Glutamatergic neuron (in vitro differentiated cells): ENCODE results near the gene IKZF2. TPM values are rescaled to one million over a fixed set of nuclear protein-coding genes. Genes with fewer than 3 reads are reported as not detected.

Experiments used
- DNase-seq: peaks from one replicate; pipeline ENCODE4 v3.0.0; 2022
- H3K27ac Mint-ChIP-seq: one replicate; pipeline ENCODE4 v1.8.0; 2020; ENCODE audit warnings: mild to moderate bottlenecking, mixed read lengths, inconsistent platforms; ENCODE audit not compliant: unreplicated experiment
- H3K27me3 Mint-ChIP-seq: one replicate; pipeline ENCODE4 v1.8.0; 2020; ENCODE audit warnings: mild to moderate bottlenecking, moderate library complexity, mixed read lengths, inconsistent platforms; ENCODE audit not compliant: unreplicated experiment
- H3K36me3 Mint-ChIP-seq: one replicate; pipeline ENCODE4 v1.8.0; 2020; ENCODE audit warnings: mild to moderate bottlenecking, mixed read lengths, inconsistent platforms; ENCODE audit not compliant: unreplicated experiment
- H3K4me1 Mint-ChIP-seq: one replicate; pipeline ENCODE4 v1.8.0; 2020; ENCODE audit warnings: mild to moderate bottlenecking, low read depth, mixed read lengths, inconsistent platforms; ENCODE audit not compliant: unreplicated experiment
- H3K4me3 Mint-ChIP-seq: one replicate; pipeline ENCODE4 v1.8.0; 2020; ENCODE audit warnings: mild to moderate bottlenecking, mixed read lengths, inconsistent platforms; ENCODE audit not compliant: unreplicated experiment
- H3K9me3 Mint-ChIP-seq: one replicate; pipeline ENCODE4 v1.8.0; 2020; ENCODE audit warnings: mild to moderate bottlenecking, moderate library complexity, mixed read lengths, inconsistent platforms; ENCODE audit not compliant: unreplicated experiment
- long read RNA-seq: library from polyadenylated mRNA; unstranded; transcript quantifications from one replicate; pipeline ENCODE4 v2.0.0, GENCODE V29; 2020; ENCODE audit not compliant: unreplicated experiment
- total RNA-seq: library from RNA; stranded (reverse); fragmentation: NEBNext Ultra II Directional; extraction: Animal tissue kit (Norgen Biotek cat#: 25700); gene quantifications from one replicate; pipeline ENCODE4 v1.2.1, GENCODE V29; 2021; ENCODE audit not compliant: unreplicated experiment
- TF ChIP-seq, protein P1 (sequence below): fragments of 200-600 bp; sonication (generic); IDR thresholded peaks from one replicate; pipeline ENCODE4 v1.5.0; 2021; ENCODE audit not compliant: partially characterized antibody, unreplicated experiment

Gene IKZF2
- 1.8 TPM for total RNA-seq
- long read RNA-seq = 0 reads

DNA sequence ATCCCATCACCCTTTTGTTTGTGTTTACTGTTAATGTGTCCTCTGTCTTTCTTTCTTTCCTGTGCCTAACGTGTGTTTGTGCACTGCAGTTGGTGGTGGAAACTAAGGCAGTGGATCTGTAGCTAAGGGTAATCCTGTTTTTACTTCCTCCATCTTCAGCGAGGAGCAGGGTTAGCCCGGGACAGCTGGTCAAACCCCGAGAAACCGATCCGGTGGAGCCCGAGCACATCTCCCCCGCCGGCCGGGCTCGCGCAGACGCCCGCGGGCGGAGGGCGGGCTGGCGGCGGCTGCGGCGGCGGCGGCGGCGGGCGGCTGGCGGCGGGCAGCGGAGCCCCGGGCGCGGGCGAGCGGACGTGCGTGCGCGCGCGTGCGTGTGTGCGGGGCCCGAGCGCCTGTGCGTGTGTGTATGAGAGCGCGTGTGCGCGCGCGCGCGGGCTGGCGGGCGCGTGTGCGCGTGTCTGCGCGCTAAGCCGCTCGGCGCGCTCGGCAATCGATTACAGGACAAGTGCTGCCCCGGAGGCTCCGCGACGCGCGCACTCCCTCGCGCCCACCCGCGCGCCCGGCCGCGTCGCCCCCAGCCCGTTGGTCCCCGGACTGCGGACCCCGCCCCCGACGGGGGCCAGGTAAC lies at the start of gene IKZF2:
IKZF2 (minus strand) TSS at position 176 of the 628 bp plus-strand sequence. CDS start 2,983 bp downstream, outside the sequence.
- H3K4me3 Mint-ChIP-seq = peak within 1 kb of the TSS; percentile 99
- peak within 1 kb of the TSS; percentile 90 for H3K27ac Mint-ChIP-seq
- H3K27me3 Mint-ChIP-seq = no peaks in the 10 kb centered on the region
- H3K9me3 Mint-ChIP-seq = peaks cover 3% of the 10 kb centered on the region
- peak; percentile 85 for DNase-seq
- peaks cover 18% of the 10 kb centered on the region for H3K4me1 Mint-ChIP-seq
- TF ChIP-seq, protein P1, sequence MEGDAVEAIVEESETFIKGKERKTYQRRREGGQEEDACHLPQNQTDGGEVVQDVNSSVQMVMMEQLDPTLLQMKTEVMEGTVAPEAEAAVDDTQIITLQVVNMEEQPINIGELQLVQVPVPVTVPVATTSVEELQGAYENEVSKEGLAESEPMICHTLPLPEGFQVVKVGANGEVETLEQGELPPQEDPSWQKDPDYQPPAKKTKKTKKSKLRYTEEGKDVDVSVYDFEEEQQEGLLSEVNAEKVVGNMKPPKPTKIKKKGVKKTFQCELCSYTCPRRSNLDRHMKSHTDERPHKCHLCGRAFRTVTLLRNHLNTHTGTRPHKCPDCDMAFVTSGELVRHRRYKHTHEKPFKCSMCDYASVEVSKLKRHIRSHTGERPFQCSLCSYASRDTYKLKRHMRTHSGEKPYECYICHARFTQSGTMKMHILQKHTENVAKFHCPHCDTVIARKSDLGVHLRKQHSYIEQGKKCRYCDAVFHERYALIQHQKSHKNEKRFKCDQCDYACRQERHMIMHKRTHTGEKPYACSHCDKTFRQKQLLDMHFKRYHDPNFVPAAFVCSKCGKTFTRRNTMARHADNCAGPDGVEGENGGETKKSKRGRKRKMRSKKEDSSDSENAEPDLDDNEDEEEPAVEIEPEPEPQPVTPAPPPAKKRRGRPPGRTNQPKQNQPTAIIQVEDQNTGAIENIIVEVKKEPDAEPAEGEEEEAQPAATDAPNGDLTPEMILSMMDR = no peak
- H3K36me3 Mint-ChIP-seq = no peaks in the 10 kb centered on the region

DNA sequence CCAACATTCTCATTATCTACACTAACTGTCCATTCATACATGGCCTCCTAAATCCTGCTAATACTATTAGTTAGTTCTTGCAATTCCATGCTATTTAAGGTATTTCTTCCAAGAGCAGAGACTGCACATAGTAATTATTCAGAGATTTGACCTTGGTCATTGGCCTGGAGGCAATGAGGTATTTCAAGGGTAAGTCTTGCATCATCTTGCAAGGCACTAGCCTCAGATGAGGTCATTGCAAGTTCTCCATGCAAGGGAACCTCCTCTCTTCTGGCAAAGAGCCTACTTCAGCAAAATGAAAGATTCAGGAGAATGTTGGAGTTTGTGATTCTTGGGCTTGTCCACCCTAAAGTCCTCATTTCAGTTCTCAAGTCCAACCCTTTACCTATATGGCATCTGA lies 48.5 kb upstream of the IKZF2 start:
- no peaks in the 10 kb centered on the region for H3K36me3 Mint-ChIP-seq
- H3K9me3 Mint-ChIP-seq = no peaks in the 10 kb centered on the region
- H3K4me3 Mint-ChIP-seq = no peak overlapping the region
- DNase-seq = no peak
- no peaks in the 10 kb centered on the region for H3K27me3 Mint-ChIP-seq
- peaks cover 5% of the 10 kb centered on the region for H3K4me1 Mint-ChIP-seq
- H3K27ac Mint-ChIP-seq = no peak overlapping the region
- TF ChIP-seq, protein P1 = no peak

DNA sequence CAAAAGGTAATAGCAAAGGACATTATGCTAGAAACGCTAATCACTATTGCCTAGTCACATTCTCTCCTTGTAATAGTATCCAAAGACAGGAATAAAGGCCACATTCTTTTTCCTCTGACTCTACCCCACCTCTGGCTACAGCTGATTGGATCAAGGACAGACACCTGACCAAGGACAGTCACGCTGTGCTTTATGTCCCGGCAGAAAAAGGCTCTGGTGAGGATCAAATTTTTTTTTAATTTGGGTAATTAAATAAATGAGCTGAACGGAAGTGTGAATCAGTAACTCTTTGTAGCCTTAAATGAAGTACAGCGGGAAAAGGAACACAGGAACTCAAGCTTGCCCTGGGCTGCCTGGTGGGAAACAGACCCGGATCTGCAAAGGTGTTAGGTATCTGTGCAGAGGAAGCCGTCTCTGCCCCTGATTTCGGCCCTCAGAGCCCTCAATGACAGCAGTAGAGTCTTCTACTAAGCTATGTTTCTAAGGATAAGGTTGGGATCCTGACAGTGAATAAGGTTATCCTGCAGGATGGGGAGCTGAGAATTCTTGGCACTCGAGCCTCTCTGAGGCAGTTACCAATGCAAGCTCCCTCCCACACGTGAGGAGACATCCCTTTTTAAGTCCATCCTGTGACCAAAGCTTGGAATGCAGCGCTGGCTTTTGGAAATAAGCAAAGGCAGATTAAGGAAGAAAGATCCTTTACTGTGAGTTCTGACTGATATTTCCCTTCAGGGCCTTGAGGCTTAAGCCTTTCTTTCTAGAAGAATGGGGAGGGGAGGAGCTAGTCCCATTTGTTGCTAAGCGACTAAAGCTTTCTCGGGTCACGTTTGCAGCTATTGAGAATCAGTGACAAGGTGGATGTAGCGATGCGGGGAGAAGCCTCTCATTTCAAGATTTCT lies 37.8 kb upstream of the IKZF2 start:
- Mint-ChIP-seq H3K9me3 (no peaks in the 10 kb centered on the region), H3K4me1 (peaks cover 2% of the 10 kb centered on the region), H3K27me3 (peaks cover 1% of the 10 kb centered on the region), H3K4me3 (peak overlapping the region; percentile 67), H3K36me3 (no peaks in the 10 kb centered on the region), H3K27ac (no peak overlapping the region)
- TF ChIP-seq, protein P1 = no peak
- DNase-seq = no peak

GRCh38 chr2:213188533-213188867 lies 37.1 kb upstream of the IKZF2 start:
- no peak overlapping the region for H3K4me3 Mint-ChIP-seq
- no peak overlapping the region for H3K27ac Mint-ChIP-seq
- peaks cover 1% of the 10 kb centered on the region for H3K27me3 Mint-ChIP-seq
- H3K9me3 Mint-ChIP-seq = no peaks in the 10 kb centered on the region
- DNase-seq = no peak
- peaks cover 2% of the 10 kb centered on the region for H3K4me1 Mint-ChIP-seq
- no peaks in the 10 kb centered on the region for H3K36me3 Mint-ChIP-seq
- TF ChIP-seq, protein P1 = no peak
